ENCODE results near the gene SEMA3F. TPM values are rescaled to one million over a fixed set of nuclear protein-coding genes. Genes with fewer than 3 reads are reported as not detected.

The SEMA3F gene
- total and polyA plus RNA-seq, 8 donors = 26.0 to 56.2 (median 46.7) TPM

- intact Hi-C loops (cut with DNase I) = no loop called here
Measured at GRCh38 chr3:50136714-50137405, 18.3 kb upstream of the SEMA3F start.

DNA sequence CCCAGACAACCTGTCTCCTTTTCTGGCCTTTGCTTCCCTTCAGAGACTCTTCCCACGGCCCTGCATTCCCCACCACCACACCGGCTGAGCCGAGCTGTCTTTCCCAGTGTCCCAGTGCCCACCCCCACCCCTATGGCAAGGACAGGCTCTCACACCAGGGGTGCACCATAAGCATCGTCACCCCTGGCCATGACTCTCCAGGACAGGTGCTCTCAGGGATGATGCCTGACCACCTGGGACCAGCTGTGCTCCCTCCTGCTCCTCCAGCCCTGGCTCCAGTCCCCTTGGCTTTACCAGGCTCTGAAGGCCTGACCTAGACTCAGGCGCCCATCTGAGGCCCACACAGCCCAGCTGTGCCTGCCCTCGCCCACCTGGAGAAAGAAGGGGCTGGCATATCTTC lies 17.6 kb upstream of the SEMA3F start:
- DNase-seq = no peak
- H3K27me3 ChIP-seq = no peaks in the 10 kb centered on the region
- intact Hi-C loops (cut with DNase I) = no loop called here
- no peaks in the 10 kb centered on the region for H3K9me3 ChIP-seq
- no peak overlapping the region for H3K4me3 ChIP-seq
- H3K4me1 ChIP-seq = peaks cover 7 to 18% of the 10 kb centered on the region in 2 donors
- no peak for TF ChIP-seq CTCF (IDR thresholded peaks at IDR 0.05)
- ATAC-seq = no peak
- no peaks in the 10 kb centered on the region for H3K36me3 ChIP-seq
- H3K27ac ChIP-seq = no peak overlapping the region

More at GRCh38 chr3:50136714-50137405, 18.3 kb upstream of the SEMA3F start:
- H3K27me3 ChIP-seq = no peaks in the 10 kb centered on the region
- no peaks in the 10 kb centered on the region for H3K36me3 ChIP-seq
- peaks cover 7 to 18% of the 10 kb centered on the region in 2 donors for H3K4me1 ChIP-seq
- ATAC-seq (no peak), DNase-seq (no peak)
- TF ChIP-seq CTCF (IDR thresholded peaks at IDR 0.05) = no peak
- no peak overlapping the region for H3K27ac ChIP-seq
- H3K9me3 ChIP-seq = no peaks in the 10 kb centered on the region
- H3K4me3 ChIP-seq = no peak overlapping the region

- H3K27me3 ChIP-seq = no peaks in the 10 kb centered on the region
- DNase-seq (peak in 1 of 4 donors; percentile 67), ATAC-seq (peak; percentile 45)
- TF ChIP-seq CTCF (IDR thresholded peaks at IDR 0.05) = no peak
- H3K4me3 ChIP-seq = no peak overlapping the region
- H3K4me1 ChIP-seq = peaks cover 7 to 18% of the 10 kb centered on the region in 2 donors
- intact Hi-C loops (cut with DNase I) = no loop called here
- no peaks in the 10 kb centered on the region for H3K36me3 ChIP-seq
- no peaks in the 10 kb centered on the region for H3K9me3 ChIP-seq
- no peak overlapping the region for H3K27ac ChIP-seq
Measured at GRCh38 chr3:50138266-50139200, 16.6 kb upstream of the SEMA3F start.

DNA sequence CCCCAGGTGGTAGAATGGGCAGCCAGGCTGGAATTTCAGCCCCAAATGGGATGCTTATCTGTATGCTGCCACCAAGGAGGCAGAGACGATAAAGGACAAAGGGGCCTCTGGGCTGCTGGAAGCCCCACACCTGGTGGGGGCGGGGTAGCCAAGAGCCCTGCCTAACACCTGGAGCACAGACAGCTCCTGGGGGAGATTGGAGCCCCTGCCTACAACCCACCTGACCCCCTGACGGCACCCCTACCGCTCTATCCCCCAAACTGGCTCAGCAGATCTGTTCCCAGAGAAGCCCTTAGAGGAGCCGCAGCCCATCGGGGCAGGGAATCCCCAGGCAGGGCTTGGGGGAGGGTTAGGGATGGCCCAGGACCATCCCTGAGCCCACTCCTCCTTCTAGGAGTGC lies 15.8 kb upstream of the SEMA3F start:
- Histone ChIP-seq H3K27ac (no peak overlapping the region), H3K36me3 (no peaks in the 10 kb centered on the region), H3K4me3 (no peak overlapping the region), H3K9me3 (no peaks in the 10 kb centered on the region), H3K27me3 (no peaks in the 10 kb centered on the region), H3K4me1 (peaks cover 7 to 18% of the 10 kb centered on the region in 2 donors)
- ATAC-seq (no peak), DNase-seq (no peak)
- intact Hi-C loops (cut with DNase I) = no loop called here
- TF ChIP-seq CTCF (IDR thresholded peaks at IDR 0.05) = no peak

Data from left lung (tissue), 10 donors.